Gastroesophageal sphincter (tissue), 4 donors: ENCODE results near the gene CEBPG. TPM values are rescaled to one million over a fixed set of nuclear protein-coding genes. Genes with fewer than 3 reads are reported as not detected.
A peak's percentile ranks its signal among the peaks of the same experiment; 100 is the strongest.

ENCODE experiments used
- ATAC-seq: fragments of 150-250 bp; one replicate; pipeline ENCODE4 v1.9.1; 2016; ENCODE audit warnings: mild to moderate bottlenecking, moderate library complexity
- H3K27ac ChIP-seq, 4 donors: fragments of 200-600 bp; sonication (generic) in 3 of 4; 1 replicate in 3 of 4; 2 replicates in 1 of 4; pipeline ENCODE4 v1.5.1; 2016 to 2019
- H3K27me3 ChIP-seq: fragments of 200-600 bp; sonication (generic); one replicate; pipeline ENCODE4 v1.5.1; 2019
- H3K36me3 ChIP-seq, 2 donors: fragments of 200-600 bp; sonication (generic); one replicate each; pipeline ENCODE4 v1.5.1; 2019; ENCODE audit warnings: control low read depth in 1 of 2
- H3K4me1 ChIP-seq, 3 donors: fragments of 200-600 bp; sonication (generic); 1 replicate in 2 of 3; 2 replicates in 1 of 3; pipeline ENCODE4 v1.5.1; 2016 to 2019; ENCODE audit warnings: control low read depth in 2 of 3
- H3K4me3 ChIP-seq, 2 donors: fragments of 200-600 bp; sonication (generic); one replicate each; pipeline ENCODE4 v1.5.1; 2019; ENCODE audit warnings: mild to moderate bottlenecking in 1 of 2, moderate library complexity in 1 of 2
- H3K9me3 ChIP-seq, 3 donors: fragments of 200-600 bp; sonication (generic); one replicate each; pipeline ENCODE4 v1.5.1; 2017 to 2019; ENCODE audit warnings: control low read depth in 2 of 3
- CTCF ChIP-seq, 4 experiments: fragments of 200-600 bp in 2 of 4; fragments of 450-650 bp in 2 of 4; sonication (generic) in 1 of 4; IDR thresholded peaks; one replicate each; pipeline ENCODE4 v1.5.1; 2017 to 2019; ENCODE audit warnings: antibody characterized with exemption in 4 of 4, mild to moderate bottlenecking in 2 of 4, moderate library complexity in 2 of 4
- EP300 ChIP-seq: sonication (generic); formaldehyde crosslinking; IDR thresholded peaks from one replicate; pipeline ENCODE4 v1.6.1; 2017; ENCODE audit warnings: antibody characterized with exemption, mild to moderate bottlenecking
- POLR2A ChIP-seq, 2 donors: fragments of 450-650 bp; IDR thresholded peaks; one replicate each; pipeline ENCODE4 v1.6.1; 2017; ENCODE audit warnings: antibody characterized with exemption in 2 of 2, mild to moderate bottlenecking in 2 of 2, moderate library complexity in 1 of 2
- POLR2AphosphoS5 ChIP-seq: sonication (generic); formaldehyde crosslinking; IDR thresholded peaks from one replicate; pipeline ENCODE4 v1.6.1; 2017; ENCODE audit warnings: antibody characterized with exemption
- WGBS, 2 donors: methylation state at CpG; one replicate each; pipeline ENCODE4 v1.1.5; 2018; ENCODE audit warnings: low coverage in 1 of 2; 5-methylcytosine and 5-hydroxymethylcytosine counted together
- total RNA-seq, 4 donors: library from RNA; depleted of rRNA; stranded (reverse); fragments of >200 nt; gene quantifications; one replicate each; pipeline ENCODE4 v1.1.0, GENCODE V29; 2016

The CEBPG gene
- total RNA-seq, 4 donors from 2014 or later: 23.8 to 34.9 (median 26.2) TPM

GRCh38 chr19:33377586-33378475 is 4.3 kb downstream of the CEBPG start:
- no peaks in the 10 kb centered on the region for H3K9me3 ChIP-seq
- H3K4me3 ChIP-seq: no peak overlapping the region
- WGBS, 2 donors: 82 to 91% methylated on average over 5 to 12 of the region's 12 CpGs
- peak overlapping the region in 2 of 4 donors; percentile 3 to 28 for H3K27ac ChIP-seq
- TF ChIP-seq POLR2A (IDR thresholded peaks at IDR 0.05) (no peak), POLR2AphosphoS5 (no peak), CTCF (IDR thresholded peaks at IDR 0.05) (no peak), EP300 (no peak)
- peaks cover 0 to 25% of the 10 kb centered on the region in 2 donors for H3K36me3 ChIP-seq
- no peaks in the 10 kb centered on the region for H3K27me3 ChIP-seq
- no peak for ATAC-seq
- H3K4me1 ChIP-seq: peaks cover 0 to 62% (median 22%) of the 10 kb centered on the region in 3 donors

GRCh38 chr19:33379151-33379829 is 5.8 kb downstream of the CEBPG start:
- no peak for ATAC-seq
- WGBS, 2 donors: 89 to 92% methylated on average over 12 to 16 of the region's 16 CpGs
- no peaks in the 10 kb centered on the region for H3K9me3 ChIP-seq
- H3K4me1 ChIP-seq: peaks cover 0 to 57% (median 22%) of the 10 kb centered on the region in 3 donors
- H3K27ac ChIP-seq: no peak overlapping the region
- TF ChIP-seq CTCF (IDR thresholded peaks at IDR 0.05): no peak
- no peak for TF ChIP-seq POLR2A (IDR thresholded peaks at IDR 0.05)
- TF ChIP-seq POLR2AphosphoS5: no peak
- TF ChIP-seq EP300: no peak
- peaks cover 0 to 31% of the 10 kb centered on the region in 2 donors for H3K36me3 ChIP-seq
- H3K4me3 ChIP-seq: no peak overlapping the region
- no peaks in the 10 kb centered on the region for H3K27me3 ChIP-seq

- H3K9me3 ChIP-seq: no peaks in the 10 kb centered on the region
- H3K4me3 ChIP-seq: no peak overlapping the region
- peaks cover 0 to 47% (median 10%) of the 10 kb centered on the region in 3 donors for H3K4me1 ChIP-seq
- no peak overlapping the region for H3K27ac ChIP-seq
- H3K27me3 ChIP-seq: no peaks in the 10 kb centered on the region
- 89 to 100% methylated on average over 2 to 4 of the region's 4 CpGs for WGBS, 2 donors
- ATAC-seq: no peak
- peaks cover 0 to 37% of the 10 kb centered on the region in 2 donors for H3K36me3 ChIP-seq
- no peak for TF ChIP-seq POLR2AphosphoS5
- no peak for TF ChIP-seq EP300
- TF ChIP-seq POLR2A (IDR thresholded peaks at IDR 0.05): no peak
- TF ChIP-seq CTCF (IDR thresholded peaks at IDR 0.05): no peak
These were observed 7.6 kb downstream of the CEBPG start for GRCh38 chr19:33381101-33381500.

- TF ChIP-seq EP300: no peak
- no peak for TF ChIP-seq CTCF (IDR thresholded peaks at IDR 0.05)
- TF ChIP-seq POLR2A (IDR thresholded peaks at IDR 0.05): no peak
- TF ChIP-seq POLR2AphosphoS5: no peak
- Histone ChIP-seq H3K27me3 (no peaks in the 10 kb centered on the region), H3K9me3 (no peaks in the 10 kb centered on the region), H3K36me3 (peaks cover 0 to 46% of the 10 kb centered on the region in 2 donors), H3K4me1 (peaks cover 0 to 39% (median 4%) of the 10 kb centered on the region in 3 donors), H3K27ac (no peak overlapping the region), H3K4me3 (no peak overlapping the region)
- WGBS, 2 donors: 75 to 92% methylated on average over 3 to 4 of the region's 4 CpGs
- no peak for ATAC-seq
These were observed 8.5 kb downstream of the CEBPG start for GRCh38 chr19:33382006-33382405.
